Mammary epithelial cell (primary cell): Measurements from ENCODE around the gene STARD3NL.

Experiments used
- EZH2 ChIP-seq: IDR thresholded peaks from 2 replicates; pipeline ENCODE4 v1.6.1; 2012; ENCODE audit warnings: low read length, inconsistent platforms, borderline replicate concordance
- TF ChIP-seq, protein P1 (sequence below), 2 donors: IDR thresholded peaks in 1 of 2; conservative IDR thresholded peaks in 1 of 2; 2 replicates each; pipeline ENCODE4 v1.5.1; 2011 to 2012; ENCODE audit warnings: inconsistent platforms in 2 of 2, low read length in 2 of 2, mild to moderate bottlenecking in 2 of 2, control low read depth in 1 of 2, low read depth in 1 of 2; ENCODE audit not compliant: insufficient read depth in 1 of 2; ENCODE audit errors: extremely low read depth in 1 of 2

- TF ChIP-seq, protein P1, sequence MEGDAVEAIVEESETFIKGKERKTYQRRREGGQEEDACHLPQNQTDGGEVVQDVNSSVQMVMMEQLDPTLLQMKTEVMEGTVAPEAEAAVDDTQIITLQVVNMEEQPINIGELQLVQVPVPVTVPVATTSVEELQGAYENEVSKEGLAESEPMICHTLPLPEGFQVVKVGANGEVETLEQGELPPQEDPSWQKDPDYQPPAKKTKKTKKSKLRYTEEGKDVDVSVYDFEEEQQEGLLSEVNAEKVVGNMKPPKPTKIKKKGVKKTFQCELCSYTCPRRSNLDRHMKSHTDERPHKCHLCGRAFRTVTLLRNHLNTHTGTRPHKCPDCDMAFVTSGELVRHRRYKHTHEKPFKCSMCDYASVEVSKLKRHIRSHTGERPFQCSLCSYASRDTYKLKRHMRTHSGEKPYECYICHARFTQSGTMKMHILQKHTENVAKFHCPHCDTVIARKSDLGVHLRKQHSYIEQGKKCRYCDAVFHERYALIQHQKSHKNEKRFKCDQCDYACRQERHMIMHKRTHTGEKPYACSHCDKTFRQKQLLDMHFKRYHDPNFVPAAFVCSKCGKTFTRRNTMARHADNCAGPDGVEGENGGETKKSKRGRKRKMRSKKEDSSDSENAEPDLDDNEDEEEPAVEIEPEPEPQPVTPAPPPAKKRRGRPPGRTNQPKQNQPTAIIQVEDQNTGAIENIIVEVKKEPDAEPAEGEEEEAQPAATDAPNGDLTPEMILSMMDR (conservative IDR thresholded peaks at IDR 0.05 in 1 of 2, IDR thresholded peaks at IDR 0.05 in 1 of 2; ENCODE audit: extremely low read depth in 1 of 2, insufficient read depth in 1 of 2, low read depth in 1 of 2, low read length in 2 of 2) = no peak
- TF ChIP-seq EZH2 = no peak
Measured at GRCh38 chr7:38142736-38143135, 35.3 kb upstream of the STARD3NL start.
